NB4 (cell line): ENCODE measurements around the gene CST2.

Experiments used
- MAX ChIP-seq: IDR thresholded peaks from 2 replicates; pipeline ENCODE4 v1.6.1; 2011; ENCODE audit warnings: low read depth, low read length
- MYC ChIP-seq: IDR thresholded peaks from 2 replicates; pipeline ENCODE4 v1.6.1; 2011; ENCODE audit warnings: low read depth, low read length
- POLR2A ChIP-seq: IDR thresholded peaks from 2 replicates; pipeline ENCODE4 v1.6.1; 2011; ENCODE audit warnings: mild to moderate bottlenecking; ENCODE audit not compliant: insufficient read length; ENCODE audit errors: extremely low read depth
- TF ChIP-seq, protein P1 (sequence below): IDR thresholded peaks from one replicate; pipeline ENCODE4 v1.5.1; 2012; ENCODE audit warnings: low read depth, low read length

GRCh38 chr20:23776067-23776771, 50.3 kb downstream of the CST2 start:
- no peak for TF ChIP-seq POLR2A
- TF ChIP-seq, protein P1, sequence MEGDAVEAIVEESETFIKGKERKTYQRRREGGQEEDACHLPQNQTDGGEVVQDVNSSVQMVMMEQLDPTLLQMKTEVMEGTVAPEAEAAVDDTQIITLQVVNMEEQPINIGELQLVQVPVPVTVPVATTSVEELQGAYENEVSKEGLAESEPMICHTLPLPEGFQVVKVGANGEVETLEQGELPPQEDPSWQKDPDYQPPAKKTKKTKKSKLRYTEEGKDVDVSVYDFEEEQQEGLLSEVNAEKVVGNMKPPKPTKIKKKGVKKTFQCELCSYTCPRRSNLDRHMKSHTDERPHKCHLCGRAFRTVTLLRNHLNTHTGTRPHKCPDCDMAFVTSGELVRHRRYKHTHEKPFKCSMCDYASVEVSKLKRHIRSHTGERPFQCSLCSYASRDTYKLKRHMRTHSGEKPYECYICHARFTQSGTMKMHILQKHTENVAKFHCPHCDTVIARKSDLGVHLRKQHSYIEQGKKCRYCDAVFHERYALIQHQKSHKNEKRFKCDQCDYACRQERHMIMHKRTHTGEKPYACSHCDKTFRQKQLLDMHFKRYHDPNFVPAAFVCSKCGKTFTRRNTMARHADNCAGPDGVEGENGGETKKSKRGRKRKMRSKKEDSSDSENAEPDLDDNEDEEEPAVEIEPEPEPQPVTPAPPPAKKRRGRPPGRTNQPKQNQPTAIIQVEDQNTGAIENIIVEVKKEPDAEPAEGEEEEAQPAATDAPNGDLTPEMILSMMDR, result no peak
- no peak for TF ChIP-seq MAX
- TF ChIP-seq MYC, result no peak
